RPMI8226 (cell line): ENCODE data around the gene IL25.
"Not testable (repeated sequence)": the region's sequence is repeated elsewhere in the genome, so short reads cannot be mapped to it uniquely, and the experiment has no call there.

Experiments
- DNase-seq: peaks from one replicate; pipeline ENCODE4 v3.0.0-alpha.2; 2015

Gene IL25

DNA sequence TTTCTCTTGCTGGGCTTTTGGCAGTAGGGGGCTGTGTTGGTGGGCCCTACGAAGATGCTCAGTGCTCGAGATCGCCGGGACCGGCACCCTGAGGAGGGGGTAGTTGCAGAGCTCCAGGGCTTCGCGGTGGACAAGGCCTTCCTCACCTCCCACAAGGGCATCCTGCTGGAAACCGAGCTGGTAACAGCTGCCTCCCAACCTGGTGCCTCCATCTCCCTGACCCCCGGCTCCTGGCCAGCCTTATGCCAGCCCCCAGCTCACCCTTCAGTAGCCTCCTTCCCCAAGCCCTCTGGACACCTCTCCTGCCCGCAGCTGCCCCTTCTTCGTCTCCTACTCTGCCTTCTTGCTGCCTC lies 4.6 kb downstream of the IL25 start:
- no peak for DNase-seq

GRCh38 chr14:23377573-23378563 lies 5.3 kb downstream of the IL25 start:
- no peak for DNase-seq

DNA sequence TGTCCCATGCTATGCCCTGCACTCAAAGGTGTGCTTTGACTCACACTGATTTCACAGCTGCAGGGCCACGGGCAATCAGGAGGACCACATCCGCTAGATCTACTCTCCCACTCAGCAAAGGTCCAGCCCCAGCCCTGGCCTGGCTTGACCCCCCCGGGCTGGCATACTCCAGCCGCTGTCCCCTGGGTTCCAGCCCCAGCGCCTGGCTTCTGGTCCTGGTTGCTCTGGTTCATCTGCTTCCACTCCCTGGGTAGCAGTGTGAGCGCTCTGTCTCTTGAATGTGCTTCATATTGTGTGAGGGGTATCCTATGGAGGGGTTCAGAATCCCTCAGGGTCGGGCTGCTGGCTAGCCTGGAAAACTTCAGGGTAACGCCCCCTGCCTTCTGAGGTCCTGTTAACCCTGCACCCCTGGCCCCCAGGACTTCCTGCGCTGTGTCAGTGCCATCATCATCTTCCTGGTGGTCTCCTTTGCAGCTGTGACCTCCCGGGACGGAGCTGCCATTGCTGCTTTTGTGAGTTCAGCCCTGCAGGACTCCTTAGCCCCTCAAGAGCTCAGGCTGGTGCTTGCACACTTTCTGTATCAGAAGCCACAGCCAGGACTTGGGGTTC lies 6.1 kb downstream of the IL25 start:
- DNase-seq = no peak

- DNase-seq = peak; percentile 69
These were observed 7.0 kb downstream of the IL25 start for GRCh38 chr14:23379366-23380196.

GRCh38 chr14:23380197-23380914 lies 7.7 kb downstream of the IL25 start:
- no peak for DNase-seq

DNA sequence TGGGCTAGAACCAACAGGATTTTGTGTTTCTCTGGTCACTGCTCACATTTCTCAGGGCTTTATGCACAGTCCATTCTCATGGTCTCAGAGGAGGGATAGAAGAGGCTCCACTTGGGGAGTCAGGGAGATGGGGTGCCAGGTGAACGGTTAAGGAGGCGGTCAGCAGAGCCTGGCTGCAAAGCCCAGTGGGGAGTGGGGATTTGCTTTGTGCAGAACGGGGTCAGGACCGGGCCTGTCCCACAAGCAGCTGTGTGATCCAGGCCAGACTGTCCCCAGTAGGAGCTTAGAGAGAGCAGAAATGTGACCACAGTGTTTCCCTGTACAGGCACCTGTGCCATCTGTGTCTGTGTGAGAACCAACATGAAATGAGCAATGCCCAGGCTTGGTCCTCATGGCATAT lies 8.4 kb downstream of the IL25 start:
- DNase-seq = no peak

DNA sequence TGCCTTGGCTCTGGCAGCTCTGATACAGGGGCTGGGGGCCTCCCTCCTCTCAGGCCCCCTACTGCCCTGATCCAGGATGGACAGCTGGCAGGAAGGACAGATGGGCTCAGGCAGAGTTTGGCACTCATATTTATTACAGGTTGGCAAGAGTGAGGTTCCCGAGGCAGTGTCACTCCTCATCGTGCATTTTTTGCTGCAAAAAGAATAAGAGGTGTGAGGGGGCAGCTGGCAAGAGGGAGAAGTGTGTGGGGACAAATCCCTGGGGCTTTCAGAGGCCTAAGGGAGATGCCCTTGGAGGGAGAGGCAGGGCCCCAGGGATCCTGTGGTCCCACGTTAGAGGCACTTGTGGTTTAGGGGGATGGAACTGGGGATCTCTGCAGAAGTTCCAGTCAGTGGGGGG lies 9.3 kb downstream of the IL25 start:
- no peak for DNase-seq

DNA sequence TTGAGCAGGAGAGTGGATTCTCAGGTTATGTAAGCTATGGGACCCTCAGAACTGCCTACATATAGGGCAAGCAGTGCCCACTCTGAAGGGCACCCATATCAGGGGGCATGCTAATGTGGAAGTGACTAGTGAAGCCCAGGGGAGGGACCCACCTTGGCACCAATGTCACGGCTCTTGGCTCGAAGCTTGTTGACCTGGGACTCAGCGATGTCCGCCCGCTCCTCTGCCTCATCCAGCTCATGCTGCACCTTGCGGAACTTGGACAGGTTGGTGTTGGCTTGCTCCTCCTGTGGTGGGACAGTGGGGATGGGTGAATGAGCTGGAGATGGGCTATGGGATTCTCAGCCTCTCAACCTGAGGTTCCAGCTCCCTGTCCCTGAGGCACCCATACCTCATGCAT lies 9.7 kb downstream of the IL25 start:
- no peak for DNase-seq

DNA sequence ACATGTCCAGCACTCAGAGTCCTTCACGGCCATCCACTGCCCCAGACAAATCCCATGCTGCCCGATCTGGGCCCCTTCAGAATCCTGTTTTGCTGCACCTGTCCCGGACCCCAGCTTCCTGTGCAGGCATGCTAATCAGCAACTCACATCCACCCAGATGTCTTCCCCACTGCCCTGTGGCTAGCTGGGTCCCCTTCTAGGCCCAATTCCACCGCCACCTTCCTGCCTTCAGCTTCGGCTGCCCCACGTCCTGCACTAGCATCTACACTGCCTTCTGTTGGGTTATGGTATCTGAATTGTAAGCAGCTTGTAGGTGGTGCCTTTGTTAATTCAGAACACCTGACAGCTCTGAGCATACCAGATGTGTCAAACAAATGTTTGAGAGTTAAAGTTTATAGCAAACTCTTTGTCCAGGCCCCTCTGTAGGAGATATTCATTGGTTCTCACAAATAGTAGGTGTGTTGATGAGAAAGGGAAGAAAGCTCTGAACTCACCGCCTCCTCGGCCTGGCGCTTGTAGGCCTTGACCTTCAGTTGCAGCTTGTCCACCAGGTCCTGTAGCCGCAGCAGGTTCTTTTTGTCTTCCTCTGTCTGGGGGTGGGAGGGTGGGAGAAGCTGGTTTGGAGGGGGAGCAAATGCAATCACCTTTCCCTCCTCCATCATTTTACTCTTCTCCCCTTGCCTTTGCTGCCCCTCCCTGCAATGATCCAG lies 10.3 kb downstream of the IL25 start:
- no peak for DNase-seq

DNA sequence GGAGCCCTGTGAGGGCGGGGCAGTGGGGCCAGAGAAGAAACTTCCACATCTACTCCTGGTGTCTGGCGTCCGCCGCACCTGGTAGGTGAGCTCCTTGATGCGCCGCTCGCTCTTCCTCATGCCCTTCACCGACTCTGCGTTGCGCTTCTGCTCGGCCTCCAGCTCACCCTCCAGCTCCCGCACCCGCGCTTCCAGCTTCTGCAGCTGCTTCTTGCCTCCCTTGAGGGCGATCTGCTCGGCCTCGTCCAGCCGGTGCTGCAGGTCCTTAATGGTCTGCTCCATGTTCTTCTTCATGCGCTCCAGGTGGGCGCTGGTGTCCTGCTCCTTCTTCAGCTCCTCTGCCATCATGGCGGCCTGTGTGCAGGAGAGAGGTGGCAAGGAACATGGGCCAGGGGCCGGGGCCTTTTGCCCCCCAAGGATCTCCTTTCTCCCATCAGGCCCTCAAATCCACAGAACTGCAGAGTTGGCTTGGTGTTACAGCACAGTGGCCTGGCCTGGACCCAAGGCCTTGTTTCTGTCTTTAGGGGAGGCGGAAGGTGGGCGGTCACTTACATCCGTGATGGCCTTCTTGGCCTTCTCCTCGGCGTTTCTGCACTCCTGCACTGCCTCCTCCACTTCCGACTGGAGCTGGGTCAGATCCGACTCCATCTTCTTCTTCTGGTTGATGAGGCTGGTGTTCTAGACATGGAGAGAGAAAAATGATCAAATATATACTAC lies 11.9 kb downstream of the IL25 start:
- no peak for DNase-seq

GRCh38 chr14:23385244-23385641 lies 12.6 kb downstream of the IL25 start:
- DNase-seq = no peak

GRCh38 chr14:23385642-23386265 lies 13.1 kb downstream of the IL25 start:
- DNase-seq = peak; percentile 20

- DNase-seq = not testable (repeated sequence)
These were observed 13.7 kb downstream of the IL25 start for GRCh38 chr14:23386266-23386657.

GRCh38 chr14:23386999-23387398 lies 14.4 kb downstream of the IL25 start:
- DNase-seq = no peak

GRCh38 chr14:23387916-23388882 lies 15.6 kb downstream of the IL25 start:
- no peak for DNase-seq

GRCh38 chr14:23388996-23389395 lies 16.4 kb downstream of the IL25 start:
- no peak for DNase-seq

DNA sequence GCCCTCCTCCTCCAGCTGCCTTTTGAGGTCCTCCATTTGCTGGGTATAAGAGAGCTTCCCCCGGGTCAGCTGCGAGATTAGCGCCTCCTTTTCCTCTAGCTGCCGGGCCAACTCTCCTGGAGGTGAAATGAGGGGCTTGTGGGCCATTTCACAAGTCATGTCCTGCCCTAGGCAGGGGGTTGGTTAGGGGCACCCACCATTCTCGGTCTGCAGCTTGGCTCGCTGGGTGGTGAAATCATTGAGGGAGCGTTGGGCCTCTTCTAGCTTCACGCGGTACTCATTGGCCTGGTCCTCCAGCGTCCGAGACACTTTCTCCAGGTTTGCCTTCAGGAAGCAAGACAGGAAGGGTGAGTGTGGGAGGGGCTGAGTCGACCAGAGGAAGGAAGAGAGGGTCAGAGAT lies 16.8 kb downstream of the IL25 start:
- no peak for DNase-seq

DNA sequence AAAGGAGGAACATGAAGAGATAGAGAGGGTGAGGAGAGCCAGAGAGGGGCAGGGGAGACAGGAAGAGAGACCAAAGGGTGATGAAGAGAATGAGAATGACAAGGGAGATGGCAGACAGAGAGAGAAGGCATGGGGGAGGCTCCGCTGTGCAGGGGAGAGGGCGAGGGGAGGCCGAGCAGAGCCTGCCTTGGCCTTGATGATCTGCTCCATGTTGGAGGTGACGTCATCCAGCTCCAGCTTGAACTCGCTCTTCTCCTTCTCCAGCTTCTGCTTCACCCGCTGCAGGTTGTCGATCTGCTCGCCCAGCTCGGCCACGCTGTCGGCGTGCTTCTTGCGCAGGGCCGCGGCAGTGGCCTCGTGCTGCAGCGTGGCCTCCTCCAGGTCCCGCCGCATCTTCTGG lies 17.3 kb downstream of the IL25 start:
- DNase-seq = not testable (repeated sequence)

DNA sequence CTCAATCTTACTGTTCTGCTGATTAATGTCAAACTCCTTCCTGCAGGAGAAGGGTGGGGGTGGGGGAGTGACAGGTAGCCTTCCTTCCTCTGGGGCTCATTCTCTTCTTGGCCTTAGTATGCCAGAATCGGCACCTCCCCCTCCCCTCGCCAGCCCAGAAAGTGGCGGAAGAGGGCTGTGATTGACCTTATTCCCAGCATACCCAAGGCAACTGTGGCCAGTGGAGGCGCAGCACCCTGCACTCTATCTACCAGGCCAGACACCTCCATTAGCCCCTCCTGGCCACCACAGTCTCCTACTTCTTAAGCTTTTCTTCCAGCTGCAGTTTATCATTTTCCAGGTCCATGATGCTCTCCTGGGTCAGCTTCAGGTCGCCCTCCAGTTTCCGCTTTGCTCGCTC lies 20.0 kb downstream of the IL25 start:
- no peak for DNase-seq

DNA sequence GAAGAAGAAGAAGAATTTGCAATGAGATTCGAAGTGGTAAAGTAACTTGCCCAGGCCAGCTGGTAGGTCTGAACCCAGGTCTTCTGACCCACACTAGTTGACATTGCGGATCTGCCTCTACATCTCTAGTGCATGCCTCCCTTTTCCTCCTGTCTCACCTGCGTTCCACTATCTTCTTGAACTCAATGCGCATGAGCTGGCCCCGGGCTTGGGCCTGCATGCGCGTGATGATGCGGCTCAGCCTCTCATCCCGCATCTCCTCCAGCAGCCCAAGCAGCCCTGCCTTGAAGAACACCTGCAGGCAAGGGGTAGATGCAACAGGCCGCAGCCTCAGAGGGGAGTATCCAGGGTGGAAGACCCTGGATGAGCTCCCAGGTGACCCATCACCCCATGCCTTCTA lies 23.5 kb downstream of the IL25 start:
- DNase-seq = no peak
